Measurements from ENCODE around the gene MICALL1. TPM values are rescaled to one million over a fixed set of nuclear protein-coding genes. Genes with fewer than 3 reads are reported as not detected.

The MICALL1 gene
- total and polyA plus RNA-seq, 2 of the 4 experiments (the other 2 are of a cell fraction) = 12.4 to 22.3 TPM

- in situ Hi-C loops (cut with MboI; ENCODE audit: low sequenced_read_pairs) = no loop called here
- Histone ChIP-seq H2AFZ (replicated peaks; ENCODE audit: low read length, poor library complexity) (no peak overlapping the region), H2AK5ac (ENCODE audit: low read depth, low read length) (no peak overlapping the region), H4K8ac (ENCODE audit: low read depth in 2 of 2, low read length in 2 of 2) (no peak overlapping the region), H4K20me1 (ENCODE audit: insufficient read depth, low read length) (peaks cover 36% of the 10 kb centered on the region), H3K9ac (ENCODE audit: low read depth, low read length) (no peak overlapping the region), H2BK15ac (ENCODE audit: low read depth, low read length) (no peak overlapping the region), H3K14ac (replicated peaks; ENCODE audit: low read depth, low read length) (no peak overlapping the region), H4K5ac (ENCODE audit: low read depth, low read length) (no peak overlapping the region), H3K4me1 (ENCODE audit: control insufficient read depth, insufficient read depth, low read length) (peaks cover 16% of the 10 kb centered on the region), H3K4ac (ENCODE audit: low read depth, low read length) (no peak overlapping the region), H3K9me3 (ENCODE audit: control insufficient read depth, insufficient read depth, low read length) (no peaks in the 10 kb centered on the region), H3K56ac (ENCODE audit: extremely low read depth, insufficient read depth, low read length) (no peak overlapping the region), H3K9me1 (ENCODE audit: insufficient read depth, low read length) (peaks cover 8% of the 10 kb centered on the region), H2AK9ac (replicated peaks; ENCODE audit: low read depth, low read length, poor library complexity) (peak overlapping the region; percentile 13), H3K27ac (ENCODE audit: insufficient read depth, low read length) (no peak overlapping the region), H3K18ac (ENCODE audit: low read depth, low read length) (no peak overlapping the region), H2BK5ac (ENCODE audit: low read depth, low read length, poor library complexity, severe bottlenecking) (no peak overlapping the region), H3K79me1 (ENCODE audit: low read depth in 1 of 2, low read length in 2 of 2) (peaks cover 0 to 51% of the 10 kb centered on the region in 2 experiments; a peak in 3 of 4 replicates), H2BK120ac (ENCODE audit: low read depth, low read length) (no peak overlapping the region), H3K23ac (ENCODE audit: low read depth, low read length) (no peak overlapping the region), H2BK20ac (ENCODE audit: low read depth, low read length) (no peak overlapping the region), H3K27me3 (ENCODE audit: control insufficient read depth, insufficient read depth, low read length) (no peaks in the 10 kb centered on the region), H3K36me3 (ENCODE audit: control insufficient read depth, insufficient read depth, low read length) (peaks cover 56% of the 10 kb centered on the region), H3K4me2 (ENCODE audit: low read depth, low read length) (no peak overlapping the region), H3K4me3 (ENCODE audit: insufficient read depth, low read depth, low read length) (no peak overlapping the region), H4K91ac (ENCODE audit: insufficient read depth, low read depth, low read length) (no peak overlapping the region)
- ATAC-seq (ENCODE audit: low read depth) = no peak
- POLR2A ChIA-PET (ENCODE audit: unreplicated experiment) = no interaction called here
- no peak for DNase-seq
- WGBS, 2 experiments (ENCODE audit: extremely low coverage in 2 of 2, insufficient read length in 1 of 2) = 100% methylated on average over 3 of the region's 5 CpGs; no CpG with 5 or more reads in 1 of the 2 experiments
- CTCF ChIA-PET = no interaction called here
- no TSS peak for BruUV-seq (replicated peaks)
- TF ChIP-seq BHLHE40 (IDR thresholded peaks at IDR 0.05; ENCODE audit: low read depth, low read length) (no peak), CHD1 (IDR thresholded peaks at IDR 0.05; ENCODE audit: low read depth, low read length) (no peak), FOS (IDR thresholded peaks at IDR 0.05; ENCODE audit: low read depth, low read length) (no peak)
- intact Hi-C loops (cut with micrococcal nuclease) = no loop called here
- dilution Hi-C loops (cut with HindIII; ENCODE audit: low sequenced_read_pairs, unreplicated experiment) = no loop called here
These were observed 23.3 kb downstream of the MICALL1 start for GRCh38 chr22:37929390-37929789.
